HEK293T (cell line): Measurements from ENCODE around the gene DLG2.

ENCODE experiments used
- BHLHE40 ChIP-seq: fragments of 450-650 bp; IDR thresholded peaks from 2 replicates; pipeline ENCODE4 v1.6.1; 2016; ENCODE audit warnings: mild to moderate bottlenecking, moderate library complexity, borderline replicate concordance
- FOXA1 ChIP-seq: fragments of 450-650 bp; IDR thresholded peaks from 2 replicates; pipeline ENCODE4 v1.6.1; 2016; ENCODE audit warnings: mild to moderate bottlenecking
- FOXM1 ChIP-seq: fragments of 450-650 bp; IDR thresholded peaks from 2 replicates; pipeline ENCODE4 v1.6.1; 2017; ENCODE audit warnings: mild to moderate bottlenecking, borderline replicate concordance
- HDGF ChIP-seq: fragments of 450-650 bp; IDR thresholded peaks from 2 replicates; pipeline ENCODE4 v1.6.1; 2017; ENCODE audit warnings: antibody characterized with exemption, borderline replicate concordance
- L3MBTL2 ChIP-seq: fragments of 450-650 bp; conservative IDR thresholded peaks from 2 replicates; pipeline ENCODE4 v1.6.1; 2016; ENCODE audit warnings: mild to moderate bottlenecking
- LEF1 ChIP-seq: fragments of 450-650 bp; IDR thresholded peaks from 2 replicates; pipeline ENCODE4 v1.6.1; 2017; ENCODE audit warnings: mild to moderate bottlenecking, borderline replicate concordance
- NFRKB ChIP-seq: fragments of 450-650 bp; IDR thresholded peaks from 2 replicates; pipeline ENCODE4 v1.6.1; 2016; ENCODE audit warnings: mild to moderate bottlenecking, moderate library complexity
- PKNOX1 ChIP-seq: fragments of 450-650 bp; IDR thresholded peaks from 2 replicates; pipeline ENCODE4 v1.6.1; 2016
- SP1 ChIP-seq: fragments of 450-650 bp; IDR thresholded peaks from 2 replicates; pipeline ENCODE4 v1.6.1; 2017
- SUZ12 ChIP-seq: fragments of 450-650 bp; IDR thresholded peaks from 2 replicates; pipeline ENCODE4 v1.6.1; 2016; ENCODE audit warnings: mild to moderate bottlenecking
- ZNF384 ChIP-seq: fragments of 450-650 bp; IDR thresholded peaks from 2 replicates; pipeline ENCODE4 v1.6.1; 2016

- TF ChIP-seq FOXM1 = no peak
- no peak for TF ChIP-seq HDGF
- TF ChIP-seq BHLHE40 = no peak
- TF ChIP-seq NFRKB = no peak
- no peak for TF ChIP-seq SUZ12
- no peak for TF ChIP-seq SP1
- no peak for TF ChIP-seq L3MBTL2
- no peak for TF ChIP-seq LEF1
- no peak for TF ChIP-seq FOXA1
- TF ChIP-seq PKNOX1 = no peak
- no peak for TF ChIP-seq ZNF384
These were observed 992.8 kb downstream of the DLG2 start for GRCh38 chr11:84634309-84634708.
